HFF-Myc (cell line): ENCODE measurements around the gene NADK.
A peak's percentile ranks its signal among the peaks of the same experiment; 100 is the strongest.

Experiments
- DNase-seq: peaks from one replicate; pipeline ENCODE4 v3.0.0-alpha.2; 2011; ENCODE audit warnings: low read depth; ENCODE audit errors: extremely low read depth
- H3K4me3 ChIP-seq: replicated peaks from 2 replicates; pipeline ENCODE4 v1.5.1; 2011; ENCODE audit warnings: low read depth, mild to moderate bottlenecking, control low read depth, low read length
- CTCF ChIP-seq: IDR thresholded peaks from 2 replicates; pipeline ENCODE4 v1.5.1; 2012; ENCODE audit warnings: mild to moderate bottlenecking, low read depth, low read length, control low read depth; ENCODE audit errors: missing control alignments

NADK gene

GRCh38 chr1:1797731-1798341, 19.6 kb upstream of the NADK start:
- DNase-seq: no peak
- TF ChIP-seq CTCF: no peak
- no peak overlapping the region for H3K4me3 ChIP-seq

- DNase-seq: no peak
- no peak overlapping the region for H3K4me3 ChIP-seq
- no peak for TF ChIP-seq CTCF
Measured at GRCh38 chr1:1796466-1796865, 18.2 kb upstream of the NADK start.

- no peak for DNase-seq
- TF ChIP-seq CTCF: no peak
- H3K4me3 ChIP-seq: no peak overlapping the region
Measured at GRCh38 chr1:1794999-1795398, 16.7 kb upstream of the NADK start.

GRCh38 chr1:1793481-1794244, 15.4 kb upstream of the NADK start:
- TF ChIP-seq CTCF: no peak
- no peak for DNase-seq
- H3K4me3 ChIP-seq: no peak overlapping the region

- DNase-seq: no peak
- TF ChIP-seq CTCF: peak; percentile 35
- no peak overlapping the region for H3K4me3 ChIP-seq
Measured at GRCh38 chr1:1788646-1789431, 10.6 kb upstream of the NADK start.

- no peak for DNase-seq
- no peak overlapping the region for H3K4me3 ChIP-seq
- no peak for TF ChIP-seq CTCF
Measured at GRCh38 chr1:1788136-1788535, 9.9 kb upstream of the NADK start.
